Skeletal muscle satellite cell (primary cell): ENCODE data around the gene IGF2BP3.

Source experiments
- H3K27me3 ChIP-seq: 2 replicates; pipeline ENCODE4 v1.7.0; 2013; ENCODE audit warnings: low read length; ENCODE audit not compliant: control insufficient read depth, insufficient read depth
- H3K36me3 ChIP-seq: 2 replicates; pipeline ENCODE4 v1.7.0; 2013; ENCODE audit warnings: mild to moderate bottlenecking, control low read depth, low read length; ENCODE audit not compliant: insufficient read depth
- H3K4me1 ChIP-seq: 2 replicates; pipeline ENCODE4 v1.7.0; 2013; ENCODE audit warnings: low read length; ENCODE audit not compliant: control insufficient read depth, insufficient read depth
- H3K4me2 ChIP-seq: 2 replicates; pipeline ENCODE4 v1.7.0; 2013; ENCODE audit warnings: mild to moderate bottlenecking, low read length
- H3K4me3 ChIP-seq: 2 replicates; pipeline ENCODE4 v1.7.0; 2013; ENCODE audit warnings: low read length
- H3K9ac ChIP-seq: 2 replicates; pipeline ENCODE4 v1.7.0; 2013; ENCODE audit warnings: mild to moderate bottlenecking, low read depth, low read length, moderate library complexity
- H3K9me3 ChIP-seq: replicated peaks from 2 replicates; pipeline ENCODE4 v1.7.0; 2013; ENCODE audit warnings: mild to moderate bottlenecking, control low read depth, low read length

IGF2BP3 gene

GRCh38 chr7:23285657-23286646, 184.3 kb downstream of the IGF2BP3 start:
- H3K36me3 ChIP-seq, result no peaks in the 10 kb centered on the region
- no peak overlapping the region for H3K9ac ChIP-seq
- H3K4me2 ChIP-seq, result no peak overlapping the region
- H3K4me3 ChIP-seq, result no peak overlapping the region
- no peaks in the 10 kb centered on the region for H3K27me3 ChIP-seq
- H3K4me1 ChIP-seq, result no peaks in the 10 kb centered on the region
- no peaks in the 10 kb centered on the region for H3K9me3 ChIP-seq

GRCh38 chr7:23284871-23285270, 185.4 kb downstream of the IGF2BP3 start:
- no peaks in the 10 kb centered on the region for H3K4me1 ChIP-seq
- no peak overlapping the region for H3K9ac ChIP-seq
- H3K4me2 ChIP-seq, result no peak overlapping the region
- H3K9me3 ChIP-seq, result no peaks in the 10 kb centered on the region
- no peaks in the 10 kb centered on the region for H3K36me3 ChIP-seq
- no peaks in the 10 kb centered on the region for H3K27me3 ChIP-seq
- no peak overlapping the region for H3K4me3 ChIP-seq

- H3K9ac ChIP-seq, result no peak overlapping the region
- H3K36me3 ChIP-seq, result no peaks in the 10 kb centered on the region
- no peaks in the 10 kb centered on the region for H3K9me3 ChIP-seq
- H3K27me3 ChIP-seq, result no peaks in the 10 kb centered on the region
- no peaks in the 10 kb centered on the region for H3K4me1 ChIP-seq
- H3K4me2 ChIP-seq, result no peak overlapping the region
- no peak overlapping the region for H3K4me3 ChIP-seq
Observed at GRCh38 chr7:23283086-23283485, 187.2 kb downstream of the IGF2BP3 start.

- no peaks in the 10 kb centered on the region for H3K27me3 ChIP-seq
- no peak overlapping the region for H3K4me2 ChIP-seq
- no peaks in the 10 kb centered on the region for H3K9me3 ChIP-seq
- peaks cover 3% of the 10 kb centered on the region for H3K36me3 ChIP-seq
- H3K4me1 ChIP-seq, result no peaks in the 10 kb centered on the region
- no peak overlapping the region for H3K4me3 ChIP-seq
- H3K9ac ChIP-seq, result no peak overlapping the region
Observed at GRCh38 chr7:23279819-23280525, 190.3 kb downstream of the IGF2BP3 start.

- peaks cover 8% of the 10 kb centered on the region for H3K4me1 ChIP-seq
- H3K4me2 ChIP-seq, result no peak overlapping the region
- H3K4me3 ChIP-seq, result no peak overlapping the region
- H3K27me3 ChIP-seq, result no peaks in the 10 kb centered on the region
- peaks cover 3% of the 10 kb centered on the region for H3K36me3 ChIP-seq
- H3K9me3 ChIP-seq, result no peaks in the 10 kb centered on the region
- H3K9ac ChIP-seq, result no peak overlapping the region
Observed at GRCh38 chr7:23277359-23277989, 192.8 kb downstream of the IGF2BP3 start.

GRCh38 chr7:23276947-23277346, 193.3 kb downstream of the IGF2BP3 start:
- Histone ChIP-seq H3K9me3 (no peaks in the 10 kb centered on the region), H3K4me2 (no peak overlapping the region), H3K27me3 (no peaks in the 10 kb centered on the region), H3K9ac (no peak overlapping the region), H3K4me1 (peaks cover 8% of the 10 kb centered on the region), H3K4me3 (no peak overlapping the region), H3K36me3 (peaks cover 3% of the 10 kb centered on the region)

- Histone ChIP-seq H3K36me3 (peaks cover 3% of the 10 kb centered on the region), H3K4me2 (no peak overlapping the region), H3K9me3 (no peaks in the 10 kb centered on the region), H3K4me1 (peaks cover 8% of the 10 kb centered on the region), H3K4me3 (no peak overlapping the region), H3K9ac (no peak overlapping the region), H3K27me3 (no peaks in the 10 kb centered on the region)
Observed at GRCh38 chr7:23276376-23276775, 193.9 kb downstream of the IGF2BP3 start.

GRCh38 chr7:23275912-23276311, 194.4 kb downstream of the IGF2BP3 start:
- H3K9ac ChIP-seq, result no peak overlapping the region
- H3K4me1 ChIP-seq, result peaks cover 8% of the 10 kb centered on the region
- H3K27me3 ChIP-seq, result no peaks in the 10 kb centered on the region
- H3K9me3 ChIP-seq, result no peaks in the 10 kb centered on the region
- H3K4me2 ChIP-seq, result no peak overlapping the region
- no peak overlapping the region for H3K4me3 ChIP-seq
- H3K36me3 ChIP-seq, result peaks cover 4% of the 10 kb centered on the region

GRCh38 chr7:23273141-23273599, 197.1 kb downstream of the IGF2BP3 start:
- Histone ChIP-seq H3K4me2 (peak overlapping the region; percentile 33), H3K9me3 (no peaks in the 10 kb centered on the region), H3K27me3 (no peaks in the 10 kb centered on the region), H3K9ac (no peak overlapping the region), H3K4me3 (no peak overlapping the region), H3K4me1 (peaks cover 8% of the 10 kb centered on the region), H3K36me3 (peaks cover 15% of the 10 kb centered on the region)

GRCh38 chr7:23272275-23272674, 198.0 kb downstream of the IGF2BP3 start:
- H3K4me3 ChIP-seq, result no peak overlapping the region
- no peaks in the 10 kb centered on the region for H3K9me3 ChIP-seq
- peaks cover 8% of the 10 kb centered on the region for H3K4me1 ChIP-seq
- H3K36me3 ChIP-seq, result peaks cover 19% of the 10 kb centered on the region
- H3K9ac ChIP-seq, result no peak overlapping the region
- H3K4me2 ChIP-seq, result no peak overlapping the region
- no peaks in the 10 kb centered on the region for H3K27me3 ChIP-seq

- H3K4me3 ChIP-seq, result no peak overlapping the region
- no peak overlapping the region for H3K4me2 ChIP-seq
- no peaks in the 10 kb centered on the region for H3K9me3 ChIP-seq
- no peaks in the 10 kb centered on the region for H3K27me3 ChIP-seq
- peaks cover 24% of the 10 kb centered on the region for H3K36me3 ChIP-seq
- no peak overlapping the region for H3K9ac ChIP-seq
- H3K4me1 ChIP-seq, result peaks cover 8% of the 10 kb centered on the region
Observed at GRCh38 chr7:23268746-23269145, 201.5 kb downstream of the IGF2BP3 start.
